CD4-positive, alpha-beta T cell treated with Interleukin-6 at 100 ng/mL for 8 hours (primary cell): ENCODE measurements around the gene SSR1.
A peak's percentile ranks its signal among the peaks of the same experiment; 100 is the strongest.
"Not testable (repeated sequence)": the region's sequence is repeated elsewhere in the genome, so short reads cannot be mapped to it uniquely, and the experiment has no call there.

Experiments
- DNase-seq: peaks from one replicate; pipeline ENCODE4 v3.0.0-alpha.2; 2020; ENCODE audit warnings: mixed read lengths, low spot score

SSR1 gene

DNA sequence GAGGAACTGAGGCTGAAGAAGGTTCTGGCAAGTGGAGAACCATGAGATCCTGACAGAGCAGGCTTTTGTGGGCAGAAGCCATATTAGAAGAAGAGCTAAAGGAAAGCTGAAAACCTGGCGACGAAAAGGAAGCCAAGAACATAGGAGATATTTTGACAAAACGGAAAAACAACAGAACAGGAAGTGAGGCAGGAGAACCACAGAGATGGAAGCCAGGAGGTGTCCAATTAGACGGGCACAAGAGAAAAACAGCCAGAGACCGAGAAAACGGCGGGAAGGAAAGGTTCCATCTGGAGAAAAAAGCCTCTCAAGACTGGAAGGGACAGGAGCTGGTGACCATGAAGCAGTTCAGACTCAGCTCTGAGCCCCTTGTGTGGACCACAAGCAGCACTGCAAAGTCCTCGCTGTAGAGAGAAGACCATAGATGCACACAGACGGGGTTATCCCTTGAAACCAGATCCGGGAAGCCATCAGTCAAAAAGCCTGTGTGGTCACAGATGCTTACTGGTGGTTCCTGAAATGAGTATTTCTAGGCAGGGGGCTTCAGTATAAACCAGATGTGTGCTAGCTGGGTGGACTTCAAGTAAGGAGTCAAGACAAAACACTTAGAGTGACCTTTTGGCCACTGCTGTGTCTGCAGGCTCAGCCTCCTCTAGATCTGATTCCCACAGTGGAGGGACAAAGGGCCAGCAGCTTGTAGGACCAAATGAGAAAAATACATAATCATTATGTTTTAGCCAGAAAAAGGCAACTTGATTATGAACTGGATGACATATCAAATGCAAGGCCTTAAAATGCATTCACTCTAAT is 30.7 kb downstream of the SSR1 start:
- no peak for DNase-seq

DNA sequence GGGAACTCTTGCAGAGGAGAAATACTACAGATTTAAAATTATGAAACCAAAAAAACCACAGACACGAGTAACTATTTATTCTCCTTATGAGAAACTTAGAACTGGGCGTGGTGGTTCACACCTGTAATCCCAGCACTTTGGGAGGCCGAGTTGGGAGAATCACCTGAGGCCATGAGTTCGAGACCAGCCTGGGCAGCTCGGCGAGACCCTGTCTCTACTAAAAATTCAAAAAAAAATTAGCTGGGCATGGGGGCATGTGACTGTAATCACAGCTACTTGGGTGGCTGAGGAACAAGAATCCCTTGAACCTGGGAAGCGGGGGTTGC is 36.8 kb downstream of the SSR1 start:
- DNase-seq: no peak

DNA sequence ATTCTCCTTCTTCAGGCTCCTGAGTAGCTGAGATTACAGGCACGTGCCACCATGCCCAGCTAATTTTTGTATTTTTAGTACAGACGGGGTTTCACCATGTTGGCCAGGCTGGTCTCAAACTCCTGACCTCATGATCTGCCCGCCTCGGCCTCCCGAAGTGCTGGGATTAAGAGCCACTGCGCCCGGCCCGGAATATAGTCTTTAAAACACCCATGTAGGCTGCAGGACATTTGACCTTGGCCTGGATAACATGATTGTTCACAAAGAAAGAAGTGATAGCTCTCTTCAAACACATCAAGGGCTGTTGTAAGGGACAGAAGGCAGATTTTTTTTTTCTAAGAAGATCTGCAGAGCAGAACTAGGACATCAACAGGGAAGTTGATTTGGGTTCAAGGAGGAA is 38.5 kb downstream of the SSR1 start:
- not testable (repeated sequence) for DNase-seq

DNA sequence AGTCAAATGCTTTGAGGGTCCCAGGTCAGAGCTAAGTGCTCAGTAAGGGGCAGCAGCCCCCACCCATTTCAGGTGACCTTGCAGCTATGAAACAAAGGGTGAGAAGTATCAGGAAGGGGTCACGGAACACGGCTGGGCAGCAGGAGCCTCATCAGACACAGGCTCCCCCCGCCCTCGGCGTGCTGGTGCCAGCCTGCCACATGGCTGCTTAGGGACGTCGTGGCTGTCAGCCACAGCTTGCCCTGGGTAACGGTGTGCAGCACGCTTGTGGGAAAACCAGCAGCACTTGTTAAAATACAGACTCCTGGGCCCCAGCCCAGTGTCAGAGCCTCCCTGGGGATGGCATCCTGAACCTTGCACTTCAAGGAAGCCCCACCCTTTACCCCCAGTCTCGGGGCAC is 39.3 kb downstream of the SSR1 start:
- no peak for DNase-seq

DNA sequence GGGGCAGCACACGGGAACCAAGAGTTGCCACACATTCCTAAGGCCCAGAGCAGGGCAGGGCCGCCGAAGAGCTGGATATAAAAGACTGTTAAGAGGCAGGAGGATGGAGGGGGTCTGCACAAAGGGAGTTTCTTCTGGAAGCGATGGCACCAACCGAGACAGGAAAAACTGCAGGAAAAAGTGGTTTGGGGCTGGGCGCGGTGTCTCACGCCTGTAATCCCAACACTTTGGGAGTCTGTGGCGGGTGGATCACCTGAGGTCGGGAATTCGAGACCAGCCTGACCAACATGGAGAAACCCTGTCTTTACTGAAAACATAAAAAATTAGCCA is 41.8 kb downstream of the SSR1 start:
- no peak for DNase-seq

DNA sequence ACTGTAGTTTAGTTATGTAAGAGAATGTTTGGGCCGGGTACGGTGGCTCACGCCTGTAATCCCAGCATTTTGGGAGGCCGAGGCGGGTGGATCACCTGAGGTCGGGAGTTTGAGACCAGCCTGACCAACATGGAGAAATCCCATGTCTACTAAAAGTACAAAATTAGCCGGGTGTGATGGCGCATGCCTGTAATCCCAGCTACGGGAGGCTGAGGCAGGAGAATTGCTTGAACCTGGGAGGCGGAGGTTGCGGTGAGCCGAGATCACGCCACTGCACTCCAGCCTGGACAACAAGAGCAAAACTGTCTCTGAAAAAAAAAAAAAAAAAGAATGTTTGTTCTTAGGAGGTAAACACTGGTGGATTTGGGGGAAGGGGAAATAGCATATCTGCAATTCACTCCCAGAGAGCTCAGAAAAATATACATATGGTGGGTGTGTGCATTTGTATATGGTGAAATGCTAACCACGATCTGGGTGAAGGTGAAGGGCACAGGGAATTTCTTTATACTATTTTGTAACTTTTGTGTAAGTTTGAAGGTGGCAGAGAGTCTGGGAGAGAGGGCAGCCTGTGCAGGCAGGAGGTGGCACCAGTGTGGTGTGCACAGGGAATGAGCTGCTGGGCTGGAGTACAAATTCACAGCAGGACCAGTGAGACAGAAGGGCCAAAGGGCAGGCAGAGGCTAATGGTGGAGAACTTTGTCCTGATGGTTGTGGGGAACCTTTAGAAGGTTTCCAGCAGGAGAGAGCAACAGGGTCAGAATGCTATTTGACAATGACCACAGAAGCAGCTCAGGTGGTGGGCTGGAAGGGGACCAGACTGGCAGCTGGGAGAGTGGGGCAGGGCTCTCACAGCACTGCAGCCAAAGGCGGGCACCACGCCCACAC is 42.4 kb downstream of the SSR1 start:
- no peak for DNase-seq

DNA sequence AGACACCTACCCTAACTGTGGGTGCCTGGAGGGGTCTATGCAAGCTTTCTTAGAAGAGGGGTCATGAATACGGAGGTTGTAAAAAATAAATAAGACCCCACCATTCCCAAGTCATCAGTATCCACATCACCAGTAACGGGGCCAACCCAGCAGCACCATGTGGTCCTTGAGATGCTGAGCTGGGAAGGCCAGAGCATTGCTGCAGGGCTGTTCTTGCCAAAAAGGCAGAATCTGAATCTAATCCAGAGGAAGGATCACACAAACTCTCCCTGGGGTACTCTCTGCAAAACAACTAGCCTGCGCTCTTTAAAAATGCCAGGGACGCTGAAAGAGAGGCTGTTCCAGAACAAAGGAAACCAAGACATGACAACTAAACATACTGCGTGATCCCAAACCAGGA is 43.2 kb downstream of the SSR1 start:
- no peak for DNase-seq

DNA sequence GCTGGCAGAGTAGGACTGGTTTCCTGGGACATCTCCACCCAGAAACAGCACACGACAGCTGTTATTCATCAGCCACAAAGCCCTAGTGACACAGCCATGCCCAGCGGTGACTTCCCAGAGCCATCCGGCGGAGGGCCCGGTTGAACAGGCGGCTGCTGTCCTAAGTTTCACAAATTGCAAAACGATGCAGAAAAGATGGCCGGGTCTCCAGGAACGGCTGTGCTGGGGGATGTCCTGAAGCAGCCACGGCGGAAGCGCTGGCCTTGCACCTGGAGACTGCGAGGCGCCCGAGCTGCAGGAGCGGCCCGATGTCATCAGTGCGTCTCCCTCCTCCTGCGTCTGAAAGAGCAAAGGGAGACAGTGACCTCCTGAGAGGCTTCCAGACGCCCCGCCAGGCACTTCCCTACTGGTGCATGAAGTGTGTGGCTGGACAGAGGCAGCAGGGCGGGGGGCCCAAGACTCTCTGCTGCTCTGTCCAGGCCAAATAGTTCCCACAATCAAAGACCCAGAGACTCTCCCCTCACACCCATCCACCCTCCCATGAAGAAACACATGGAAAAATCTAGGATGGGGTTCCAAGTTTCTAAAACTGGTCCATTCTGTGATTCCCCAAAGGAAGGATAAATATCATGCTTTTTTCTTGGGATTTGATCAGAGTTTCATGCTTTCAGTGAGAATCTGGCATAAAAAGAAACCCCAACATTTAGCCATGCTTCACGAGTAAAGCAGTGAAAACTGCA is 44.0 kb downstream of the SSR1 start:
- no peak for DNase-seq

DNA sequence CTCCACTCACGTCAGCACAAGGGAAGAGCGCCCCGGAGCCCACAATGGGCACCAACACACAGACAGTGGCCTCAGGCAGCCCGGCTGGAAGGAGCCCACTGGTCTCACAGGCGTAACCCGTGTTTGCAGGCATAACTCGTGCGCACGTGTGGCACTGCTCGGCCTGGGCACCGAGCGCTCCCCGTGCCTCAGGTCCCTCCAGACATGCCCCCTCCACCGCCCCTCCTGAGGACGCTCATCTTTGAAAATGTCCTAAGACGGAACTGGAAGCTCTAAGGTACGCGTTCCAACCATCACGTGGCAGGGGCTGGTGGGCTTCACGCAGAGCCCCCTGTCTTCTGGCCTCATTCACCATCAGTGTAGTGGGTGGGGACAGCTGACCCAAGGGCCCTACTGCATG is 44.6 kb downstream of the SSR1 start:
- no peak for DNase-seq

DNA sequence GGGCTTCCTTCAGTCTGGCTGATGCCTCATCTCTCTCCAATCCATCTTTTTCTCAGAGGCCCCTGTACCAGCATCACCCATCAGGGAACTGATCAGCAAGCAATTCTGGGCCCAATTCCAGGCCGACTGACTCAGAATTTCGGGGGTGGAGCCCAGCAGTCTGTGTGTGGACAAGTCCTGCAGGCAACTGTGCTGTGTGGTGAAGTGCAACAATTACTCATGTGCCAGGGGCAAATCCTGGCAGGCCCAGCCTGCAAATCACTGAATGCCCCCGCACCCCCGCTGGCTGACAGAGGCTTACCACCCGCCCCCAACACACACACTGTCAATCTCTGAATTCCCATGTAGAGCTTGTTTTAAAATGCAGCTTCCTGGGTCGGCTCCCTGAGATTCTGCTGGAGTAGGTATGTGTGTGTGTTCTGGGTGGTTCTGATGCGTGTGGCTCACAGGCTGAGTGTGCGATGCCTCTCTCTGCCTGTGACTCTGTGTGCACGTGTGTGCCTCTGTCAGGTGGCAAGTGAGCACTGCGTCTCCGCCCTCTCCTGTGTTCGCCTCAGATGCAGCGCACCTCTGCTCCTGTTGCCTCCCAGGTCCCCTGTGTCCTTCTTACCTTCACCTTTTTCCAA is 45.4 kb downstream of the SSR1 start:
- DNase-seq: no peak

DNA sequence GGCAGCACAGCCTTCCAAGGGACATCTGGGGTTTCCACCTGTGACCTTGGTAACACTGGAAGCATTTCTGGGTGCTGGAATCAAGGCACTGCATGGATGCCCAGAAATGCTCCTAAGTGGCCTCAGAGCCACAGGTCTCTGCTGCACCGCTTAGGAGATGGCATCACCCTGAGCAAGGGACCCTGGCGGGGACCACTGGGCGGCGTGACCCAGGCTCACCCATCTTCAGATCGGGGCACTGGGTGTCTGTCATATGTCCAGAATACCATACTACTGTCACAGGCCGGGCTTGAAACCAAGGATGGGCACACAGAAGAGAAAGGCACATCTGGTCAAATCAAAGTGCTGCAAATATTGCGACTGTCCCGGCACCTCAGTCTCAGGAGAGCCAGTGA is 45.9 kb downstream of the SSR1 start:
- no peak for DNase-seq

DNA sequence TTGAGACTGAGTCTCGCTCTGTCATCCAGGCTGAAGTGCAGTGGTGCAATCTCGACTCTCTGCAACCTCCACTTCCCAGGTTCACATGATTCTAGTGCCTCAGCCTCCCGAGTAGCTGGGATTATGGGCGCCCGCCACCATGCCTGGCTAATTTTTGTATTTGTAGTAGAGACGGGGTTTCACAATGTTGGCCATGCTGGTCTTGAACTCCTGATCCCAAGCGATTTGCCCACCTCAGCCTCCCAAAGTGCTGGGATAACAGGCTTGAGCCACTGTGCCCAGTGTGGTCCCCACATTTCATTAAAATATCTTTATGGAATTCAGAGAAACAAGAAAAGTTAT is 47.6 kb downstream of the SSR1 start:
- DNase-seq: not testable (repeated sequence)

DNA sequence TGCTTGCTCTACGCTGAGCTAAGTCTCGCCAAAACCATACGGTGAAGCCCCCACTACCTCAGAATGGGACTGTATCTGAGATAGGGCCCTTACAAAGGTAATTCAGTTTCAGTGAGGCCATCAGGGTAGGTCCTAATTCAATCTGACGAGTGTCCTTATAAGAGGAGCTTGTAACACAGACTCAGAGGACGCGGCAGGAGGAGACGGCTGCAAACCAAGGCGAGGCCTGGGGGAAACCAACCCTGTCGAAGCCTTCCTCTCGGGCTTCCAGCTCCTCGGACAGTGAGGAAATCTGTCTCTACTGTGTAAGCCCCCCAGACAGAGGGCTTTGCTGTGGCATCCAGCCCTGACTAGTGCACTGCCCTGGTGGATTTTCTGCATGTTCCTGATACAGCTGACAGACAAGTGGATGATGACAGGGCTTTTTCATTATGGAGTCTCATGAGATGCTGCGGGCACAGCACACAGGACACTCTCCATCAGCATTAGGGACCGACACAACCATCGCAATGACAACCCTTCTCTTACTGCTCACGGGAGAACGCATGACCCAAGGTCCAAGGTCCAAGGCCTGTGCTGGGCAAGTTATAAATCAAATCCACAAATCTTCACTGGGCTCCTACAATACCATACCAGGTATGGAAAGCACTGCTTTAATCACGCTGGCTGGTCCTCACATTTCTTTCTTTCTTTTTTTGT is 48.2 kb downstream of the SSR1 start:
- no peak for DNase-seq

DNA sequence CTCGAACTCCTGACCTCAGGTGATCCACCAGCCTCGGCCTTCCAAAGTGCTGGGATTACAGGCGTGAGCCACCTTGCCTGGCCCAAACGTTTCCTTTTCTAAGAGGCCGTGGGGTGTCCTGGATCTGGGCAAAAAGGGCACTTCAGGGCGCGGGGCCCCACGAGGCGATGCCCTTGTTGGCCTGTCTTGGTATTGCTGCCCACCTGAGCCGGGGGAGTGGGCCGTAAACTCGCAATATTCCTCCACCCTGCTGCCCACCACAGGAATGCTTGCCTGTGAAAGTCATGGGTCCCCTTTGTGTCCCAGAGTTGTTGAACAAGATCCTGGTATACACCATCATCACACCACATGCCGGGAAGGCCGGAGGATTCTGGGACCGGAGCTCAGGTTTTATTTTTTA is 49.0 kb downstream of the SSR1 start:
- no peak for DNase-seq

DNA sequence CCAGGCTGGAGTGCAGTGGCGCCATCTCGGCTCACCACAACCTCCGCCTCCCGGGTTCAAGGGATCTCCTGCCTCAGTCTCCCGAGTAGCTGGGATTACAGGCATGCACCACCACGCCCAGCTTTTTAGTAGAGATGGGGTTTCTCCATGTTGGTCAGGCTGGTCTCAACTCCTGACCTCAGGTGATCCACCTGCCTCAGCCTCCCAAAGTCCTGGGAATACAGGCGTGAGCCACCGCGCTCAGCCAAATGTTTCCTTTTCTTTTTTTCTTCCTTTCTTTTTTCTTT is 49.5 kb downstream of the SSR1 start:
- not testable (repeated sequence) for DNase-seq

DNA sequence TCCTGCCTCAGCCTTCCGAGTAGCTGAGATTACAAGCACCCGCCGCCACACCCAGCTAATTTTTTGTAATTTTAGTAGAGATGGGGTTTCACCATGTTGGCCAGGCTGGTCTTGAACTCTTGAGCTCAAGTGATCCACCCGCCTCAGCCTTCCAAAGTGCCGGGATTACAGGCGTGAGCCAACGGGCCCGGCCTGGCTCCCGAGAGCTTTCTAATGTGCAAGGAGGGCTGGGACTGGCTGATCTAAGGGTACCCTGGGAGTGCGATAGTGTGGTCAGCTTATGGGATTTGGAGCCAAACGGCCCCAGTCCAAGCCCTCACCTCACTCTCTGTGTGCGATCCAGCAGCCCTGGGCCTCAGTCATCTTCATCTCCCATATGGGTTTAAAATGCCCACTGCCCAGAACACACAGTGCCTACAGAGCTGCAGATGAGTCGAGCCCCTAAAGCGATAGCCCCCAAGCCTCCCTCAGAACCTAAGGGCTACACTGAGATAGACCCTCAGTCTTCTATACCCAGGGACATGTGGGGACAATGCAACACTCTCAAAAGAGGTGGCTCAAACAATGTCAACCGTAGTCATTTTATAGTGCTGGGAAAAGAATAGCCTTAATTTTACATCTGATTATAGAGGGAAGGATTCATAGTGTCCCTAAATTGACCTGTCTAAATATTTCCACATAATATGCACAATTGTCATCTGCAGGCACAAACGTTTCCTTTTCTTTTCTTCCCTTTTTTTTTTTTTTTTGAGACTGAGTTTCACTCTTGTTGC is 50.1 kb downstream of the SSR1 start:
- DNase-seq: no peak

DNA sequence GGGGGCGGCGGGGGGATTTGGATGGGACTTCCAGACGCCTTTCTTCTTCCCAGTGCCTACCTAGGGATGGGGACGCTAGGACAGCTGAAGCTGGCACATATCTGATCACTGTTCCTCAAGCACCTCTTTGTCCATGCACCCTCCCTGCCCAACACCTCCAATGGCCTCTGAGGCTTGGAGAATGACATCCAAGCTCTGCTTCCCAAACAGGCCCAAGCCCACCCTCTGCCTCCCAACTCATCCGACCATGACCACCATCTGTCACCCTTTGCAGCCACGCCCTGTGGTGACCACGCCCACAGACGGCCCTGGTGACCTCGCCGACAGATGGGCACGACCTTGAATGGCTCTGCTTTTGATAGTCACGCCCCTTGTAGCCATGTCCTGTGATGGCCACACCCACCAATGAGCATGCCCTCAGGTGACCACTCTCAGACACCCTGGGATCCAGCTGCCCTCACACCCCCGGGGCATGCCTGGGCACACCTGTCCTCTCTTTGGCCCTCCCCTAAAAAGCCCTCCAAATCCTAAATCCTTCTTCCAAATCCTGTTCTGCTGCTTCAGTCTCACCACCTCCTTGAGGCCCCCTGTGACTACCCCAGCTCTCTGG is 51.0 kb downstream of the SSR1 start:
- DNase-seq: no peak

DNA sequence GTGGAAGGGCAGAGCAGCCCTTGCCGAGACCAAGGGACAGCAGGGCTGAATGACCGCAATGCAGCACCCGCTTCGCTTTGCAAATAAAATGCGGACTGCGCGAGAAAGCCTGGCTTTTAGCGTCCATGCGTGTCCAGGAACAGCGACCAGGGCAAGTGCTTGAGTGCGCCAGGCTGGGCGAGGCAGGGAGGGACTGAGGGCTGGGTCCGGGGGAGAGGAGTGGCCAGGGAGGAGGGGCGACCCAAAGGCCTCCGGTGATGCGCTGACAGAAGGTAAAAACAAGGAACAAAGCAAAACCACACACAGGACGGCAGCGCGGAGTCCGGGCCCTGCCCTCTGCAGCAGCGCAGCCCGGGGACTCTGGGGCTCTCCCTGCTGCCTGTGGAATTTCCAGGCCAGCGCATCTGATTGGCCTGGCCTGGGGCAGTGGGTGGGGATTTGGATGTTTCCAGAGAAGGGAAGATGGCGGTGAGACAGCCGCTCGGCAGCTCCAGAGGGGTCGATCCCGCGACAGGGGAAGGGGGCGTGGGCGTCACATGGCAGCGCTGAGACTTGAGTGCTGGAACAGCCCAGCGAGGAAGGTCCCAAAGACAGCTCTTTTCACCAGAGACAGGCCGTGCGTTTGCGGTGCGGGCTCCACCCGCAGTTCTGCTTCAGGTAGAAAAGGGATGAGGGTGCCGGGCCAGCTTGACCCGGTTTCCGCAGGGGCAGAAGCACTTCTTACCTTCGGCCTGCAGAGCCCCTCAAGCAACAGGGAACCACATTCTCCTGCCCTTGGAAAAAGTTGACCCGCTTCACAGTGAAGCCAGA is 51.8 kb downstream of the SSR1 start:
- peak; percentile 10 for DNase-seq

DNA sequence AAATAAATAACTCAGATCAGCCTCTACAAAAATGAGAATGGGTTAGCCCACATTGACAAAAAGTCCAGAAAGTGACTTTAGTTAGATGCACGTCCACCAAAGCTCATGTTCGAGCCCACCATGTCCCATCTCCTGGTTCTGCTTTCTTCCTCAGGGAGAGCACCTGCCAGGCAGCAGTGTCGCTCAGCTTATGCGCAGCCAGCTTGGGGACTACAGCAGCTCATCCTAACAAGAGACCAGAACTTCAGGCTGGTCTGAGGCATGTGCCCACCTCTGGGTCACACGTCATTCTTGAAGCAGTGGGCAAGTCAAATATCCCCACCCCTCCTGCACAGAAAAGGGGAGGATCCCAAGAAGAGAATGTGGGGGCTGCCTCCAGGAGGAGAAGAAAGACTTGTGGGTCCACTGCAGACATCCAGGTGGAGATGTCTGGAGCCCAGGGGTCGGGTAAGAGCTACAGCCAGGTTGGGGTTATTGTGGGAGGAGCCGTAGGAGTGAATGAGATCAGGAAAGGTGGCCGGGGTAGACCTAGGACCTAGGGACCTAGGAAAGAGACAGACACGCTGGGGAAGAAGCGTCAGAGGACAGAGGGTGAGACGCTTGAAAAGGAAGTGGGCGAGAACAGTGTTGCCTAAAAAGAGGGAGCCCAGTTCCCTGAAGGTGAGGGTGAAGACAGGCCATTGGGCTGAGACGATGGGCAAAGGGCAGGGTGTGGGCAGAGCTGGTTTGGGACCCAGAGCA is 52.5 kb downstream of the SSR1 start:
- DNase-seq: no peak
